HG02938 (cell line): Measurements from ENCODE around the gene FGF18.

Experiments
- ATAC-seq: cut with Tn5 transposase; IDR thresholded peaks from one replicate; pipeline ENCODE4 v1.9.1; 2021; ENCODE audit warnings: mild to moderate bottlenecking, moderate library complexity; ENCODE audit not compliant: unreplicated experiment

Gene FGF18

DNA sequence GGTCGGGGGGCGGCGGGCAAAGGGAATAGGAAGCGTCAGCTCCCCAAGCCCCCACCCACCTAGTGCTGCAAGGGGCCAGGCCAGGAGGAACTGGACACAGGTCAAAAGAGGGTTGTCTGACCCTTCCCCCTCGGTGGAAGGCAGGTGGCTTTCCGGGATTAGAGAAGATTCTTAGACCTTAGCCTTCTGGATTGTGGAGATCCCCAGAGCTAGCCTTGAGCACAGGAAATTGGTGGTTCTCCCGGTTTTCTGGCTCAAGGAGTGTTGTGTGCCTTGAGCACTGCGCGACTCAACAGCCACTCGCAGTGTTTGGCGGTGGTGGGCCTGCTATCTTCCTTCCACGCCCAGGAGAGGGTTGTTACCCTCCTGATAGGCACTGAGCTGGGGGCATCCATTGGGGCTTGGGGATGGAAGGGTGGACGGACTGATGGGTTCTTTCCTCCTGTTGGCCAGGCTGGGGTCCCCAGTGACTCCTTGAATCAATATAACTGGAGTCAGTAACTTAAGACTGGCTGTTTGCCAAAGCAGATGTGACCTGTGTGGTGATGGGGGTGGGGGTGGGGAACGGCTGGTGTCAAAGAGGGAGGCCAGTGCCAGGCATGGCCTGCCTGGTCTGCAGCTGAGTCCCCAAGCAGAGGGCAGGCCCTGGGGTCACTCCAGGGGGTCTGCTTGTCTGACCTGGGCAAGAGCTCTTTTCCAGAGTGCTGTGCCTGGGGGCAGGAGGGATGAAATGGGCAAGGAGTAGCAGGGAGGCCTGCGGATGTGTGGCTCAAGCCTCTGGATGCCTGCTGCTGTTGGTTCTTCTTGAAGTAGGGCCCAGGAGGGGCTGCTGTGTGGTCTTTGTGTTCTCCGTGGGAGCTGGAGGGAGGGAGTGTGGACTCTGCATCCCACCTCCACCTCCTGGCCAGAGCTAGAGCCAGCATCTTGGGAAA is 2.1 kb downstream of the FGF18 start:
- ATAC-seq, result no peak

DNA sequence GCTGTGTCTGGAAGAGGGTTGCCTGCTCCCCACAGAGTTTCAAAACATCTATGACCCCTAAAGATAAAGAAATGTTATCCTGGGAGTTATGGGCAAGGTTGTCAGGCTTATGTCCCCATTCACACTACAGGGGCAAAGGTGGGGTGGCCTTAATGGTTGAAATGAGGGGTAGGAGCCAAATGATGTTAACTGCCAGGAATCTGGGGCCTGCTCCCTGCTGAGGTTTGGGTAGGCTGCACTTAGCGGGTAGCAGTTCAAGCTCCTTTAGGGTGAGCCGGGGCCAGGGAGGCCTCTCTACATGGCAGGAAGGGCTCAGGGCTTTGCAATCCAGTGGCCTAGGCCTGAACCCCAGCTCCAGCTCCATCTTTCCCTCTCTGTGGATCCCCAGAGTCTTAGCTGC is 3.0 kb downstream of the FGF18 start:
- no peak for ATAC-seq

DNA sequence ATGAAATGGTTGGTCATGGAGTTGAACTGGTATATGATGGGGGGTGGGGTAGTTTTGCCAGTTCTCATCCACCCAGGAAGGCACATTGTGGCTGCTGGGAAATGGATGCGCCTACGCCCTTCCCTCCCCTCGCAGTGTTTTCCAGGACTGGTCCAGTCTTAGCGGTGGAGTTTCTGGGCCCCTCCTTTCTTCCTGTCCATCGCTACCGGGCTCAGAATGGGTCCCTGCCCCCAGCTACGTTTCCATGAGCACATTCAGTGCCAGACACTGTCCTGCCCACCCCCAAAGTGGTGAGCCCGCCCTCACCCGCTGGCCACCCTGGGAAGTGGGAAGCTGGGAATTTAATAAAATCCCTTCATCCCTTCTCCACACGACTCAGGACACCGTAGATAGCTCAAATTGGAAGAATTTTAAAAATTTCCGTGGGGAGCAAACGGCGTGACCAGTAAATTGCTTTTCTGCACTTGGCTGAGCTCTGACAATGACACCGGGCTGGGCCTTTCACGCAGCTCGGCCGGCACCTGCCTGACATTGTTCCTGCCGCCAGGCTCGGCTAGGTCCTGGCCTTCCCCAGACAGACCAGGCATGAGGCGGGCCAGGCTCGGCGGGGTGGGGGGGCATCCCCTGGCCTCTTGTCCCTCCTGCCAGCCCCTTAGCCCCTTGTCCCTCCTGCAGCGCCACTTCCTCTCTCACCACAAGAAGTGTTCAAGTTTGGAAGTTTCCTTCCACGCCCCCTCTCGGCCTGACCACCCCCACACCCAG is 3.6 kb downstream of the FGF18 start:
- ATAC-seq, result no peak

DNA sequence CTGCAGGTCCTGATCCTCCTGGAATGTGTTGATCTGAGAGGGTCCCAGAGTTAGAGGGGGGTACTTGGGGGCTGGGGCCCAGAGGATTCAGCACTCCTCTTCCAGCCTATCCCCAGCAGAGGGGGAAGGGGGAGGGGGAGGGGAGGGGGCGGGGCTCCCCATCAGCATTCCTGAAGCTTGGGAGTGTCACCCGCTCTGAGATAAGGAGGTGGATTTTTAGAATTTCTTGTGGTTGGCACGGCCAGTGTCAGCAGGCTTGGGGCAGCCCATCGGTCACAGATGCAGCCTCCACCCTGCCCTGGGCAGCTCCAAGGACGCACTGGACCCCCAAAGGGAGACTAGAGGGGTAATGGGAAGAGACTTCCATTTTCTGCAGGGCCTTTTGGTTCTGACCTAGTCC is 5.3 kb downstream of the FGF18 start:
- ATAC-seq, result no peak

- no peak for ATAC-seq
These were observed 6.3 kb downstream of the FGF18 start for GRCh38 chr5:171425596-171426244.

DNA sequence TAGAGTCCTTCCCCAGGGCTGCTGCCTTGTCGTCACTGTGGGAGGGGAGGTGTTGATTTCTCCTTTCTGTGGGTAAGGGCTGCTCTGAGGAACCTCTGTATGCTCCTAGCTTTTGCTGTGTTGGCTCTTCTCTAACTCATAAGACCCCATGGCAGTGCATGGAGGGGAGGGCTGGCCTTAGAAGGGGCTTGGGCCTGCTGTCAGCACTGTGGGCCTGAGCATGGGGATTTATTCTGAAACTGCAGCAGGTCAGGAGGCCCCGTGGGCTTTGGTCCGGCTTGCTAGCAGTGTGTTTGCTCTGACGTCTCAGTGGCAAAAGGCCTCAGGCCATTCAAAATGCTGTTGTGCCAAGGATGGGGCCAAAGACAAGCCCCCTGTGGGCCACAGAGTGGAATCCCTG is 6.8 kb downstream of the FGF18 start:
- ATAC-seq, result no peak

DNA sequence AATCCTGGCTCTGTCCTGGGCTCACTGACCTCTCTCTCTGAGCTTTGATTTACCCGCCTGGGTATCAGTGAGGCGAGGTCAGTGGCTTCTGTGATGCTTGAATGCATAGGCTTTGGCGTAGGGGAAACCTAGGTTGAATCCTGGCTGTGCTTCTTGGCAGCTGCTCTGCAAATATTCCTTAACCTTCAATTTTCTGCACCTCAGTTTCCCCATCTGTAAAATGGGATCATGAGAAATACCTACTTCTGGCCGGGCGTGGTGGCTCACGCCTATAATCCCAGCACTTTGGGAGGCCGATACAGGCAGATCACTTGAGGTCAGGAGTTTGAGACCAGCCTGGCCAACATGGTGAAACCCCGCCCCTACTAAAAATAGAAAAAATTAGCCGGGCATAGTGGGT is 7.2 kb downstream of the FGF18 start:
- no peak for ATAC-seq

DNA sequence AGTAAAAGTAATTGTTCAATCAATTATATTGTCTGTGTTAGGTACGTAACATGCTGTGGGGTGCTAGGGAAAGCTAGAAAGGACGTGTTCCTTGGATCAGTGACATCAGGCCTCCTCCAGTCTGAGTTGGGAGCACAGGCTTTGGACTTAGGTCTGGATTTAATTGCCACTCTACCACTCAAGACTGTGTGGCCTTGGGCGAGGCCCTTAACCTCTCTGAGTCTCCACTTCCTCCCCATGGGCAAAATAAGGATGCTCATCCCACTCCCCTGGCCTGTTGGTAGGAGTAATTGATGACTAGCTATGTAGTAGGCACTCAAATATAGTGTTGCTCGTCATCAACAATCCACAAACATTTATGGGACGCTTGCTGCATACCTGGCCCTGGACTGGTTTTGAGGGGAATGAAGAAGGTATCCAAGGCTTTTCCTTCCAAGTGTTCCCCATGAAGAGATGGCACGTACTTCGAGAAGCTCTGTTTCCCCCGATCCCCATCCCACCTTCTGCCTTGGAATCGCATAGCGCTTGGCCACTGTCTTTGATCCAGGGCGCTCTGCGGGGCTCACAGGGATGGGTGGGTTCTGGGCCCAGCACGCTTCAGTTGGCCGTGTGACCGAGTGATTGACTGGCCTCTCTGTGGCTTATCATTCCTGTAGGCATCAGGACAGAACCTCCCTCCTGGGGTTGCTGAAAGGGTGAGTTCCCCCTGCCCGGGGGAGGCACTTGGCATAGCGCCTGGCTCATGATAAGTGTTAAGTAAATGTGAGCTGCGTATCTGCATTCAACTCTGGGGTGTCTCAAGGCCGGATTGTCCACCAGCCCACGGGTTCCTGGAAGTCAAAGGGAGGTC is 8.1 kb downstream of the FGF18 start:
- ATAC-seq, result no peak

DNA sequence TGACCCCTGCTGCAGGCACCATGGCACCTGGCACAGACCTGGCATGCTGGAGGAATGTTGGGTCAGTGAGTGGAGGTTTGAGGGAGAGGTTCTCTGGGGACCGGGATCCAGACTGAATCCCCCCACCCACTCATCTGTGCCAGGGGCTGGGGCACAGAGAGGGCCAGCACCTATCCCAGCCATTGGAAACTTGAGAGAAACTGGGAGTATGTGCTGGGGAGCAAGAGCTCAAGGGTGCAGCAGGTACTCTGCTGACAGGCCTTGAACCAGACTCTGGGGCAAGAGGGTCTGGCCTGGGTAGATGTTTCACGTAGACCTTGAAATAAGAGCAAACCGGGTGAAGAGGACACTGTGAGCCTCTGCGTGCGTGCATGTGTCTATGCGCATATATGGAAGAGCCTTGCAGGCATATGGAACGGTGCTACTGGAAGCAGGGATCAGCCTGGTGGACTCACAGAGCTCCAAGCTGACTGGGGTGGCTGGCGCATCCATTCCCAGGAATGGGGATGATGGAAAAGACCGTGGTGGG is 8.8 kb downstream of the FGF18 start:
- ATAC-seq, result no peak

DNA sequence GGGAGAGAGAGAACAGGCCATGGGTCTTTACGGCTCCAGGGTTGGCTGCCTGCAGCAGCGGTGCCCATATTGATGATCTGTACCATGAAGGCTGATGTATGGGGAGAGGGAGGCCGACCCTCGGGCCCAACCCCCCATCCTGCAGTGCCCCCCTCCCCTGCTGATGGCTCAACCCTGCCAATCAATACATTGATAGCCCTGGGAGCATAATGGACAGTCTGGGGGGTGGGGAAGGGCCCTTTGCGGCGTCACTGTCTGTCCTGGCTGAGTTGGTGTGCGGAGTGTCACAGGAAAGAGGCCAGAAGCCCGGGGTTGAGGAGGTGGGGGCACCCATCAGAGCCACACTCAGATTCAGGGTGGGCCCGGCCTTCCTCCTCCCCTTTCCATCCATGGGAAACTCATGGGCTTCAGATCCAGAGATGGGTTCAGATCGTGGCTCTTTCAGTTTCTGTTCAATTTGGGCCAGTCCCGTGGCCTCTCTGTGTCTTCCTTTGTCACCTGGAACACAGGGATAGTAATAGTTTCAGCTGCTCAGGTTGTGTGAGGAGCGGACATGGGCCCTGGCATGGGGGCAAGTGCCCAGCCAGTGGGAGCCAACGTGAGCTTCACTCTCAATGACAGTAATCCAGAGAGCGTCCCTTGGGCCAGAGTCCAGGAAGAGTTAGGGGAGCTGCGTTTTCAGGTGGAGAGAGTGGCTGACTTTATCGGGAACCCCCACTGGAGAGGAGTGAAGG is 9.5 kb downstream of the FGF18 start:
- no peak for ATAC-seq

- ATAC-seq, result no peak
These were observed 10.1 kb downstream of the FGF18 start for GRCh38 chr5:171429543-171429910.

GRCh38 chr5:171431251-171431777 is 11.9 kb downstream of the FGF18 start:
- ATAC-seq, result no peak

GRCh38 chr5:171432076-171432475 is 12.6 kb downstream of the FGF18 start:
- ATAC-seq, result no peak

GRCh38 chr5:171432583-171433351 is 13.3 kb downstream of the FGF18 start:
- ATAC-seq, result no peak

DNA sequence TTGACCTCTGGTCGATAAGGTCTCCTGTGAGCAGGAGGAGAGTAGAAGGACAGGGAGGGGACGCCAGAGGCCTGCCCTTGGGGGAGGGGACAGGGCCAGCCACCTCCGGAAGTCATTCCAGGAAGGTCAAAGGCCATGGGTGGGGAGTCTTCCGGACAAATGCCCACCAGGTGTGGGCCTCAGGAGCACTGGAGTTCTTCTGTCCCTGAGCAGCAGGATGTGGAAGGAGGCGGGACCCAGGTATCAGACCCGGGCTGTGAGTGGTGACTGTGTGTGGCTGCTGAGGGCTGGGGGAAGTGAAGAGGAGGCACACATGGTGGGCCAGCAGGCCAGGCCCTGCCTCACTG is 13.9 kb downstream of the FGF18 start:
- ATAC-seq, result no peak

- no peak for ATAC-seq
These were observed 14.7 kb downstream of the FGF18 start for GRCh38 chr5:171433982-171434676.

DNA sequence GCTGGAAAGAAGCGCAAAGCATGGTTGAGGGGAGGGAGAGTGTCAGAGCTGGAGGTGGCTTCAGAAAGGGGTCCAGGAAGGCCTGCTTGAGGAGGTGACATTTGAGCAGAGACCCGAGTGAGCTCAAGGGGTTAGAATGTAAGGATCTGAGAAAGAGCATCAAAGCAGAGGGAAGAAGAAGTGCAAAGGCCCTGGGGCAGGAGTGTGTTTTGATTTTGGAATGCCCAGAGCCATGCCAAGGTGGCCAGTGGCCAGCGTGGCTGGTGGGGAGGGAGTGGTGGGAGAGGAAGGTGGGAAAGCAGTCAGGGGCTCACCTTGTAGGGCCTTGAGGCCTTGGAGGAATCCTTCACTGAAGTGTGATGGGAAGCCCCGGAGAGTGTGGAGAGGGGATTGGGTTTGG is 15.4 kb downstream of the FGF18 start:
- no peak for ATAC-seq

- ATAC-seq, result no peak
These were observed 16.5 kb downstream of the FGF18 start for GRCh38 chr5:171435908-171436307.
